ENCODE results near the gene GPR150.

GPR150 gene

DNA sequence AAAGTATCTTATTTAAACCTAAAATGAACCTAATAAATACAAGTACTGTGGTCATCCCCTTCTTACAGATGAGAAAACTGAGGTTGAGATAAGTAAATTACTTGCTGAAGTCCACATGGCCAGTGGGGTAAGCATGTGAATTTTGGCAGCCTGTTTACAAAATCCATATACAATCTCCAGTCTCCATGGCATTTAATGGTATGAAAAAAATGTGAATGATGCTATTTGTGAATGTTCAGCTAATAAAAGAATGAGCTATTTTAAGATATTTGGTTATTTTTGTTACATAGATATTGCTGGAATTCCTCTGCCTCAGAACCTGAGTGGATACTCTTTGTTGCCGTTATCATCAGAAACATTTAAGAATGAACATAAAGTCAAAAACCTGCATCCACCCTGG is 19.3 kb upstream of the GPR150 start:
- no peak for TF ChIP-seq FOXP2 (optimal IDR thresholded peaks at IDR 0.05; ENCODE audit: borderline replicate concordance, extremely low read depth, extremely low read length, insufficient read depth)

DNA sequence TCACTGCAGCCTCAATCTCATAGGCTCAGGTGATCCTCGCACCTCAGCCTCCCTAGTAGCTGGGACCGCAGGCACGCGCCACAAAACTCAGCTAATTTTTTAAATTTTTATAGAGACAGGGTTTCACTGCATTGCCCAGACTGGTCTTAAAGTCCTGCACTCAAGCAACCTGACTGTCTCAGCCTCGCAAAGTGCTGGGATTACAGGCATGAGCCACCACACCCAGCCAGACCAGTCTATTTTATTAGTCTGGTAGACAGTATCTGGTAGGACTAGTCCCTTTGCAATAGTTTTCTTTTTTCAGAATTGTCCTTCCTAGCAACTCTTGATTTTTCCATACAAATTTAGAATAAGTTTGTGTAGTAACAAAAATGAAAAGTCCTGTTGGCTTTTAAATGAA is 14.1 kb upstream of the GPR150 start:
- TF ChIP-seq SIN3A (IDR thresholded peaks at IDR 0.05; ENCODE audit: borderline replicate concordance, insufficient read depth, low read length) (no peak), TAF1 (IDR thresholded peaks at IDR 0.05; ENCODE audit: borderline replicate concordance, insufficient read depth, low read length) (no peak), POLR2AphosphoS5 (IDR thresholded peaks at IDR 0.05; ENCODE audit: low read depth, low read length) (no peak), FOXP2 (optimal IDR thresholded peaks at IDR 0.05; ENCODE audit: borderline replicate concordance, extremely low read depth, extremely low read length, insufficient read depth) (no peak), REST (IDR thresholded peaks at IDR 0.05; ENCODE audit: insufficient read depth in 1 of 2, low read depth in 2 of 2, low read length in 2 of 2) (no peak)

GRCh38 chr5:95606419-95606818 is 13.5 kb upstream of the GPR150 start:
- TF ChIP-seq TAF1 (IDR thresholded peaks at IDR 0.05; ENCODE audit: borderline replicate concordance, insufficient read depth, low read length) (no peak), SIN3A (IDR thresholded peaks at IDR 0.05; ENCODE audit: borderline replicate concordance, insufficient read depth, low read length) (no peak), FOXP2 (optimal IDR thresholded peaks at IDR 0.05; ENCODE audit: borderline replicate concordance, extremely low read depth, extremely low read length, insufficient read depth) (no peak), REST (IDR thresholded peaks at IDR 0.05; ENCODE audit: insufficient read depth in 1 of 2, low read depth in 2 of 2, low read length in 2 of 2) (no peak), POLR2AphosphoS5 (IDR thresholded peaks at IDR 0.05; ENCODE audit: low read depth, low read length) (no peak)

GRCh38 chr5:95609711-95610110 is 10.2 kb upstream of the GPR150 start:
- TF ChIP-seq FOXP2 (optimal IDR thresholded peaks at IDR 0.05; ENCODE audit: borderline replicate concordance, extremely low read depth, extremely low read length, insufficient read depth) (no peak), REST (IDR thresholded peaks at IDR 0.05; ENCODE audit: insufficient read depth in 1 of 2, low read depth in 2 of 2, low read length in 2 of 2) (no peak)

- TF ChIP-seq FOXP2 (optimal IDR thresholded peaks at IDR 0.05; ENCODE audit: borderline replicate concordance, extremely low read depth, extremely low read length, insufficient read depth) = no peak
- TF ChIP-seq POLR2AphosphoS5 (IDR thresholded peaks at IDR 0.05; ENCODE audit: low read depth, low read length) = no peak
Observed at GRCh38 chr5:95610546-95610945, 9.3 kb upstream of the GPR150 start.

DNA sequence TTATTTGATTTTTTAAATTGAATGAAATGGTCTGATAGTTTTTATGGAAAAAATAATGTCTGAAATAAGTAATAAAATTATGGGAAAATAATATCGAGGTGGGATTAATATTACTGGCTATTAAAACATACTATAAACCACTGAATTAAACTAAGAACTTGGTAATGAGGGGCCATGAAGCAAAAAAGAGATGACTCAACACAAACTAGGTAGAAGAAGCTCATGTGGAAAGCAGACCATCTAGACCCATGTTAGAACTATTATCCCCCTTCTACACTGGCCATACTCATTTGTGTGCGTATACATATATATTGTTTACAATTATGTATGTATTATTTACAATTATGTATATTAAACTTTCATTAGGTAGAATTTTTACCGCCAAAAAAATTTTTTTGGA is 8.5 kb upstream of the GPR150 start:
- TF ChIP-seq SIN3A (IDR thresholded peaks at IDR 0.05; ENCODE audit: borderline replicate concordance, insufficient read depth, low read length) (no peak), FOXP2 (optimal IDR thresholded peaks at IDR 0.05; ENCODE audit: borderline replicate concordance, extremely low read depth, extremely low read length, insufficient read depth) (no peak), TAF1 (IDR thresholded peaks at IDR 0.05; ENCODE audit: borderline replicate concordance, insufficient read depth, low read length) (no peak), POLR2AphosphoS5 (IDR thresholded peaks at IDR 0.05; ENCODE audit: low read depth, low read length) (no peak), REST (IDR thresholded peaks at IDR 0.05; ENCODE audit: insufficient read depth in 1 of 2, low read depth in 2 of 2, low read length in 2 of 2) (no peak)

All from PFSK-1 (cell line).